GM23248 (cell line): ENCODE measurements around the gene GSTM1. TPM values are rescaled to one million over a fixed set of nuclear protein-coding genes. Genes with fewer than 3 reads are reported as not detected.

Source experiments
- DNase-seq: peaks from one replicate; pipeline ENCODE4 v3.0.0-alpha.2; 2015
- H2AFZ ChIP-seq: fragments of 200-600 bp; sonication (generic); 2 replicates; pipeline ENCODE4 v1.6.1; 2016; ENCODE audit warnings: antibody characterized with exemption
- H3F3A ChIP-seq: fragments of 200-600 bp; sonication (generic); 2 replicates; pipeline ENCODE4 v1.6.1; 2016; ENCODE audit warnings: mild to moderate bottlenecking, antibody characterized with exemption, mixed run types; ENCODE audit not compliant: insufficient read depth
- H3K27ac ChIP-seq: fragments of 200-600 bp; sonication (generic); 2 replicates; pipeline ENCODE4 v1.5.1; 2016; ENCODE audit warnings: mild to moderate bottlenecking
- H3K27me3 ChIP-seq: fragments of 200-600 bp; sonication (generic); replicated peaks from 2 replicates; pipeline ENCODE4 v1.6.1; 2016; ENCODE audit warnings: mild to moderate bottlenecking; ENCODE audit not compliant: insufficient read depth
- H3K36me3 ChIP-seq: fragments of 200-600 bp; sonication (generic); 2 replicates; pipeline ENCODE4 v1.6.1; 2016; ENCODE audit warnings: low read depth, mild to moderate bottlenecking
- H3K4me1 ChIP-seq: fragments of 200-600 bp; sonication (generic); 2 replicates; pipeline ENCODE4 v1.6.1; 2016; ENCODE audit warnings: mild to moderate bottlenecking; ENCODE audit not compliant: insufficient read depth
- H3K4me2 ChIP-seq: fragments of 200-600 bp; sonication (generic); one replicate; pipeline ENCODE4 v1.6.1; 2016; ENCODE audit warnings: mild to moderate bottlenecking; ENCODE audit not compliant: unreplicated experiment
- H3K4me3 ChIP-seq: fragments of 200-600 bp; sonication (generic); 2 replicates; pipeline ENCODE4 v1.5.1; 2016; ENCODE audit warnings: mild to moderate bottlenecking
- H3K79me2 ChIP-seq: fragments of 200-600 bp; sonication (generic); 2 replicates; pipeline ENCODE4 v1.6.1; 2016; ENCODE audit warnings: mild to moderate bottlenecking; ENCODE audit not compliant: insufficient read depth
- H3K9ac ChIP-seq: fragments of 200-600 bp; sonication (generic); 2 replicates; pipeline ENCODE4 v1.6.1; 2016; ENCODE audit warnings: mild to moderate bottlenecking
- H3K9me2 ChIP-seq: fragments of 200-600 bp; sonication (generic); 2 replicates; pipeline ENCODE4 v1.6.1; 2016; ENCODE audit warnings: mixed run types, mild to moderate bottlenecking, moderate library complexity; ENCODE audit not compliant: insufficient read depth
- H3K9me3 ChIP-seq: fragments of 200-600 bp; sonication (generic); one replicate; pipeline ENCODE4 v1.6.1; 2017; ENCODE audit warnings: low read depth
- H4K20me1 ChIP-seq: fragments of 200-600 bp; sonication (generic); 2 replicates; pipeline ENCODE4 v1.6.0; 2016; ENCODE audit not compliant: insufficient read depth
- EZH2 ChIP-seq: fragments of 200-600 bp; sonication (generic); IDR thresholded peaks from 2 replicates; pipeline ENCODE4 v1.6.1; 2018; ENCODE audit warnings: antibody characterized with exemption, mild to moderate bottlenecking; ENCODE audit not compliant: insufficient read depth, poor library complexity, severe bottlenecking
- EZH2phosphoT487 ChIP-seq: fragments of 200-600 bp; sonication (generic); IDR thresholded peaks from 2 replicates; pipeline ENCODE4 v1.6.1; 2018; ENCODE audit warnings: antibody characterized with exemption, moderate library complexity, mild to moderate bottlenecking, low read depth; ENCODE audit not compliant: insufficient read depth
- WGBS, 2 experiments: methylation state at CpG; one replicate each; pipeline ENCODE4 v1.1.6; 2015 to 2017; ENCODE audit warnings: low lambda C conversion rate in 2 of 2, low coverage in 1 of 2; ENCODE audit errors: missing lambda C conversion rate in 2 of 2; 5-methylcytosine and 5-hydroxymethylcytosine counted together
- in situ Hi-C: fragments of 300-500 bp; cut with MboI; formaldehyde crosslinking; loops from 2 replicates; pipeline ENCODE4 v1.15.0; 2020
- polyA plus RNA-seq: library from polyadenylated mRNA; unstranded; fragments of >200 nt; fragmentation: Nextera tagmentation; extraction: Ambion mirVana; gene quantifications from 2 replicates; pipeline ENCODE4 v1.2.1, GENCODE V29; 2016
- total RNA-seq: library from RNA; depleted of rRNA; stranded (reverse); fragments of >200 nt; shearing (Covaris generic); gene quantifications from 2 replicates; pipeline ENCODE4 v1.2.3, GENCODE V29; 2014

GSTM1 gene
- total and polyA plus RNA-seq, 2 experiments from 2014 or later = not detected

- H3K9me3 ChIP-seq = no peaks in the 10 kb centered on the region
- no peaks in the 10 kb centered on the region for H3K36me3 ChIP-seq
- no peak for DNase-seq
- H2AFZ ChIP-seq = no peak overlapping the region
- H3K9ac ChIP-seq = no peak overlapping the region
- H3K4me1 ChIP-seq = peaks cover 16% of the 10 kb centered on the region
- in situ Hi-C loops = no loop called here
- no peaks in the 10 kb centered on the region for H4K20me1 ChIP-seq
- no peaks in the 10 kb centered on the region for H3K9me2 ChIP-seq
- no peak overlapping the region for H3K4me3 ChIP-seq
- no peaks in the 10 kb centered on the region for H3K27me3 ChIP-seq
- TF ChIP-seq EZH2phosphoT487 = no peak
- no peak for TF ChIP-seq EZH2
- H3K4me2 ChIP-seq = no peak overlapping the region
- H3K27ac ChIP-seq = no peak overlapping the region
- no peaks in the 10 kb centered on the region for H3K79me2 ChIP-seq
- peaks cover 19% of the 10 kb centered on the region for H3F3A ChIP-seq
- WGBS, 2 experiments = 20 to 25% methylated on average over 3 of the region's 3 CpGs
Measured at GRCh38 chr1:109716570-109717090, 29.0 kb downstream of the GSTM1 start.

- Histone ChIP-seq H3F3A (peaks cover 19% of the 10 kb centered on the region), H3K4me3 (no peak overlapping the region), H3K9me3 (no peaks in the 10 kb centered on the region), H3K27me3 (no peaks in the 10 kb centered on the region), H3K27ac (no peak overlapping the region), H2AFZ (no peak overlapping the region), H3K9me2 (no peaks in the 10 kb centered on the region), H3K4me2 (no peak overlapping the region), H3K79me2 (no peaks in the 10 kb centered on the region), H4K20me1 (no peaks in the 10 kb centered on the region), H3K36me3 (no peaks in the 10 kb centered on the region), H3K4me1 (peaks cover 16% of the 10 kb centered on the region), H3K9ac (no peak overlapping the region)
- no peak for DNase-seq
- WGBS, 2 experiments = 95 to 96% methylated on average over 5 of the region's 5 CpGs
- in situ Hi-C loops = no loop called here
- no peak for TF ChIP-seq EZH2
- no peak for TF ChIP-seq EZH2phosphoT487
Measured at GRCh38 chr1:109717729-109718128, 30.1 kb downstream of the GSTM1 start.

GRCh38 chr1:109718495-109718894 is 30.9 kb downstream of the GSTM1 start:
- in situ Hi-C loops = no loop called here
- H3K9me2 ChIP-seq = no peaks in the 10 kb centered on the region
- H3K79me2 ChIP-seq = no peaks in the 10 kb centered on the region
- no peak overlapping the region for H2AFZ ChIP-seq
- H3K27me3 ChIP-seq = no peaks in the 10 kb centered on the region
- no peaks in the 10 kb centered on the region for H3K9me3 ChIP-seq
- H3K4me3 ChIP-seq = no peak overlapping the region
- no peaks in the 10 kb centered on the region for H3K36me3 ChIP-seq
- no peak for TF ChIP-seq EZH2phosphoT487
- peak overlapping the region; percentile 31; the same call in 1 of the 2 replicates for H3K9ac ChIP-seq
- WGBS, 2 experiments = 87 to 88% methylated on average over 2 of the region's 2 CpGs
- H3F3A ChIP-seq = peaks cover 19% of the 10 kb centered on the region
- H3K4me2 ChIP-seq = peak overlapping the region; percentile 55
- H3K27ac ChIP-seq = peak overlapping the region; percentile 70
- H4K20me1 ChIP-seq = no peaks in the 10 kb centered on the region
- H3K4me1 ChIP-seq = peaks cover 21% of the 10 kb centered on the region
- DNase-seq = peak; percentile 25

- H4K20me1 ChIP-seq = no peaks in the 10 kb centered on the region
- H3K36me3 ChIP-seq = no peaks in the 10 kb centered on the region
- H3K4me3 ChIP-seq = no peak overlapping the region; the same call in 1 of the 2 replicates
- WGBS, 2 experiments = 15 to 18% methylated on average over 5 of the region's 5 CpGs
- peak; percentile 83 for DNase-seq
- peaks cover 19% of the 10 kb centered on the region for H3F3A ChIP-seq
- in situ Hi-C loops = no loop called here
- peak overlapping the region; percentile 55 for H3K4me2 ChIP-seq
- H3K79me2 ChIP-seq = no peaks in the 10 kb centered on the region
- H3K27me3 ChIP-seq = no peaks in the 10 kb centered on the region
- peak overlapping the region; percentile 70 for H3K27ac ChIP-seq
- no peaks in the 10 kb centered on the region for H3K9me3 ChIP-seq
- 0 out of 2 replicates have a peak overlapping the region, but pooled peaks have one; percentile 26 for H2AFZ ChIP-seq
- H3K9ac ChIP-seq = peak overlapping the region; percentile 31; the same call in 1 of the 2 replicates
- H3K9me2 ChIP-seq = no peaks in the 10 kb centered on the region
- H3K4me1 ChIP-seq = peaks cover 23% of the 10 kb centered on the region
- no peak for TF ChIP-seq EZH2
- no peak for TF ChIP-seq EZH2phosphoT487
Measured at GRCh38 chr1:109719337-109719837, 31.8 kb downstream of the GSTM1 start.

GRCh38 chr1:109721042-109721441 is 33.4 kb downstream of the GSTM1 start:
- DNase-seq = peak; percentile 36
- no peak overlapping the region for H3K4me2 ChIP-seq
- H3K79me2 ChIP-seq = no peaks in the 10 kb centered on the region
- H3K9me3 ChIP-seq = no peaks in the 10 kb centered on the region
- H3K9ac ChIP-seq = no peak overlapping the region
- H3K4me3 ChIP-seq = no peak overlapping the region
- no peak for TF ChIP-seq EZH2
- no peak for TF ChIP-seq EZH2phosphoT487
- no peaks in the 10 kb centered on the region for H3K27me3 ChIP-seq
- no peaks in the 10 kb centered on the region for H3K9me2 ChIP-seq
- no peak overlapping the region for H2AFZ ChIP-seq
- WGBS, 2 experiments = 79 to 84% methylated on average over 5 of the region's 5 CpGs
- no peaks in the 10 kb centered on the region for H3K36me3 ChIP-seq
- H3K4me1 ChIP-seq = peaks cover 23% of the 10 kb centered on the region
- in situ Hi-C loops = loop anchor here (10.0 kb wide), 1 partner anchor 176 kb away; the partner anchor contains the start of gene GNAI3
- H4K20me1 ChIP-seq = no peaks in the 10 kb centered on the region
- H3F3A ChIP-seq = peaks cover 19% of the 10 kb centered on the region
- no peak overlapping the region for H3K27ac ChIP-seq
